Caco-2 (cell line): ENCODE measurements around the gene PDE4D. TPM values are rescaled to one million over a fixed set of nuclear protein-coding genes. Genes with fewer than 3 reads are reported as not detected.

Source experiments
- BruUV-seq: library from RNA; stranded (reverse); fragments of 400-500 nt; replicated peaks from 2 replicates; lab custom pipeline; 2021; lab: Mats Ljungman, UMichigan
- CTCF ChIA-PET: fragments of 300-600 bp; sonication (Branson Sonifier 250); formaldehyde crosslinking; loops from one replicate; lab custom pipeline; 2022; ENCODE audit warnings: antibody characterized with exemption; lab: Charles Lee
- POLR2A ChIA-PET: fragments of 300-600 bp; sonication (Branson Sonifier 250); formaldehyde crosslinking; loops from one replicate; lab custom pipeline; 2022; ENCODE audit warnings: antibody characterized with exemption; lab: Charles Lee
- DNase-seq, 2 experiments: peaks; one replicate each; pipeline versions ENCODE4 v3.0.0 to v3.0.0-alpha.2; 2020 to 2022
- H3K27me3 ChIP-seq: replicated peaks from 2 replicates; pipeline ENCODE4 v1.6.0; 2011; ENCODE audit warnings: low read length; ENCODE audit not compliant: control insufficient read depth, insufficient read depth
- H3K36me3 ChIP-seq: 2 replicates; pipeline ENCODE4 v1.5.1; 2011; ENCODE audit warnings: low read length; ENCODE audit not compliant: control insufficient read depth, insufficient read depth
- H3K4me1 ChIP-seq: fragments of 250-450 bp; sonication (Bioruptor Pico); 2 replicates; pipeline ENCODE4 v1.5.1; 2020; ENCODE audit warnings: mild to moderate bottlenecking
- H3K4me3 ChIP-seq: 2 replicates; pipeline ENCODE4 v1.5.1; 2011; ENCODE audit warnings: low read depth, mild to moderate bottlenecking, control low read depth, low read length
- H3K9me3 ChIP-seq: fragments of 250-450 bp; sonication (Bioruptor Pico); 2 replicates; pipeline ENCODE4 v1.5.1; 2020; ENCODE audit warnings: mild to moderate bottlenecking, moderate library complexity
- H3K27ac Mint-ChIP-seq: one replicate; pipeline ENCODE4 v1.8.0; 2022; ENCODE audit warnings: mixed read lengths; ENCODE audit not compliant: unreplicated experiment
- H3K27me3 Mint-ChIP-seq: one replicate; pipeline ENCODE4 v1.8.0; 2022; ENCODE audit warnings: mixed read lengths; ENCODE audit not compliant: insufficient read depth, unreplicated experiment
- H3K36me3 Mint-ChIP-seq: one replicate; pipeline ENCODE4 v1.8.0; 2022; ENCODE audit warnings: mild to moderate bottlenecking, mixed read lengths; ENCODE audit not compliant: insufficient read depth, unreplicated experiment
- H3K4me1 Mint-ChIP-seq: one replicate; pipeline ENCODE4 v1.8.0; 2022; ENCODE audit warnings: low read depth, mixed read lengths; ENCODE audit not compliant: unreplicated experiment
- H3K4me3 Mint-ChIP-seq: one replicate; pipeline ENCODE4 v1.8.0; 2022; ENCODE audit warnings: mild to moderate bottlenecking, moderate library complexity, mixed read lengths; ENCODE audit not compliant: unreplicated experiment
- H3K9me3 Mint-ChIP-seq: one replicate; pipeline ENCODE4 v1.8.0; 2022; ENCODE audit warnings: mixed read lengths; ENCODE audit not compliant: unreplicated experiment
- CTCF ChIP-seq, 2 experiments: fragments of 200-600 bp in 1 of 2; IDR thresholded peaks; 1 replicate in 1 of 2; 2 replicates in 1 of 2; pipeline versions ENCODE4 v1.5.1 to v1.8.0; 2011 to 2022; ENCODE audit warnings: antibody characterized with exemption in 1 of 2, control low read depth in 1 of 2, inconsistent platforms in 1 of 2, low read depth in 1 of 2, low read length in 1 of 2, mild to moderate bottlenecking in 1 of 2, moderate library complexity in 1 of 2; ENCODE audit not compliant: insufficient read depth in 1 of 2, severe bottlenecking in 1 of 2, unreplicated experiment in 1 of 2
- intact Hi-C: fragments of 100-400 bp; cut with micrococcal nuclease; formaldehyde crosslinking; loops from one replicate; pipeline ENCODE4 v1.10.0; 2022; ENCODE audit not compliant: unreplicated experiment
- total RNA-seq: library from RNA; stranded (reverse); gene quantifications from 2 replicates; pipeline ENCODE4 v1.2.3, GENCODE V29; 2022

The PDE4D gene
- total RNA-seq, 1 experiment from 2014 or later: 89.8 TPM

- Mint-ChIP-seq H3K36me3 (no peaks in the 10 kb centered on the region), H3K27ac (no peak overlapping the region), H3K4me1 (peaks cover 13% of the 10 kb centered on the region), H3K27me3 (no peaks in the 10 kb centered on the region), H3K4me3 (no peak overlapping the region), H3K9me3 (no peaks in the 10 kb centered on the region)
- POLR2A ChIA-PET: interaction anchor here (0.6 to 1.0 kb wide), 2 partner anchors 8 to 10 kb away, joined by 3 read pairs; no protein-coding TSS in a partner anchor
- CTCF ChIA-PET: no interaction called here
- no peaks in the 10 kb centered on the region for H3K36me3 ChIP-seq
- H3K27me3 ChIP-seq: no peaks in the 10 kb centered on the region
- H3K4me3 ChIP-seq: no peak overlapping the region
- no peak for DNase-seq
- TF ChIP-seq CTCF (IDR thresholded peaks at IDR 0.05; ENCODE audit: insufficient read depth in 1 of 2, low read depth in 1 of 2, low read length in 1 of 2, severe bottlenecking in 1 of 2, unreplicated experiment in 1 of 2): no peak
- no TSS peak for BruUV-seq
- H3K9me3 ChIP-seq: no peaks in the 10 kb centered on the region
- H3K4me1 ChIP-seq: 0 out of 2 replicates have a peak, but pooled peaks cover 7% of the 10 kb centered on the region
- intact Hi-C loops: no loop called here
Measured at GRCh38 chr5:59136549-59136948, 757.0 kb downstream of the PDE4D start.

GRCh38 chr5:59134471-59135163 lies 758.9 kb downstream of the PDE4D start:
- intact Hi-C loops: no loop called here
- no peak overlapping the region for H3K4me3 ChIP-seq
- Mint-ChIP-seq H3K27ac (no peak overlapping the region), H3K9me3 (no peaks in the 10 kb centered on the region), H3K27me3 (no peaks in the 10 kb centered on the region), H3K4me3 (no peak overlapping the region), H3K4me1 (peaks cover 13% of the 10 kb centered on the region), H3K36me3 (no peaks in the 10 kb centered on the region)
- no peaks in the 10 kb centered on the region for H3K36me3 ChIP-seq
- POLR2A ChIA-PET: no interaction called here
- CTCF ChIA-PET: interaction anchor here (0.7 kb wide), 1 partner anchor 94 kb away, joined by 3 read pairs; no protein-coding TSS in a partner anchor
- H3K27me3 ChIP-seq: no peaks in the 10 kb centered on the region
- no peak for TF ChIP-seq CTCF (IDR thresholded peaks at IDR 0.05; ENCODE audit: insufficient read depth in 1 of 2, low read depth in 1 of 2, low read length in 1 of 2, severe bottlenecking in 1 of 2, unreplicated experiment in 1 of 2)
- H3K4me1 ChIP-seq: peaks cover 24% of the 10 kb centered on the region
- no peaks in the 10 kb centered on the region for H3K9me3 ChIP-seq
- BruUV-seq: no TSS peak
- no peak for DNase-seq

- Histone ChIP-seq H3K4me1 (peaks cover 32% of the 10 kb centered on the region), H3K36me3 (no peaks in the 10 kb centered on the region), H3K9me3 (no peaks in the 10 kb centered on the region), H3K27me3 (no peaks in the 10 kb centered on the region), H3K4me3 (no peak overlapping the region)
- Mint-ChIP-seq H3K27ac (no peak overlapping the region), H3K36me3 (no peaks in the 10 kb centered on the region), H3K27me3 (no peaks in the 10 kb centered on the region), H3K4me3 (no peak overlapping the region), H3K4me1 (peaks cover 13% of the 10 kb centered on the region), H3K9me3 (no peaks in the 10 kb centered on the region)
- intact Hi-C loops: no loop called here
- no TSS peak for BruUV-seq
- DNase-seq: no peak
- CTCF ChIA-PET: no interaction called here
- POLR2A ChIA-PET: no interaction called here
- no peak for TF ChIP-seq CTCF (IDR thresholded peaks at IDR 0.05; ENCODE audit: insufficient read depth in 1 of 2, low read depth in 1 of 2, low read length in 1 of 2, severe bottlenecking in 1 of 2, unreplicated experiment in 1 of 2)
Measured at GRCh38 chr5:59133764-59134261, 759.7 kb downstream of the PDE4D start.
